Caco-2 (cell line): ENCODE data around the gene NPAP1. TPM values are rescaled to one million over a fixed set of nuclear protein-coding genes. Genes with fewer than 3 reads are reported as not detected.

Experiments used
- BruUV-seq: library from RNA; stranded (reverse); fragments of 400-500 nt; replicated peaks from 2 replicates; lab custom pipeline; 2021; lab: Mats Ljungman, UMichigan
- CTCF ChIA-PET: fragments of 300-600 bp; sonication (Branson Sonifier 250); formaldehyde crosslinking; loops from one replicate; lab custom pipeline; 2022; ENCODE audit warnings: antibody characterized with exemption; lab: Charles Lee
- POLR2A ChIA-PET: fragments of 300-600 bp; sonication (Branson Sonifier 250); formaldehyde crosslinking; loops from one replicate; lab custom pipeline; 2022; ENCODE audit warnings: antibody characterized with exemption; lab: Charles Lee
- DNase-seq, 2 experiments: peaks; one replicate each; pipeline versions ENCODE4 v3.0.0 to v3.0.0-alpha.2; 2020 to 2022
- H3K27me3 ChIP-seq: replicated peaks from 2 replicates; pipeline ENCODE4 v1.6.0; 2011; ENCODE audit warnings: low read length; ENCODE audit not compliant: control insufficient read depth, insufficient read depth
- H3K36me3 ChIP-seq: 2 replicates; pipeline ENCODE4 v1.5.1; 2011; ENCODE audit warnings: low read length; ENCODE audit not compliant: control insufficient read depth, insufficient read depth
- H3K4me1 ChIP-seq: fragments of 250-450 bp; sonication (Bioruptor Pico); 2 replicates; pipeline ENCODE4 v1.5.1; 2020; ENCODE audit warnings: mild to moderate bottlenecking
- H3K4me3 ChIP-seq: 2 replicates; pipeline ENCODE4 v1.5.1; 2011; ENCODE audit warnings: low read depth, mild to moderate bottlenecking, control low read depth, low read length
- H3K9me3 ChIP-seq: fragments of 250-450 bp; sonication (Bioruptor Pico); 2 replicates; pipeline ENCODE4 v1.5.1; 2020; ENCODE audit warnings: mild to moderate bottlenecking, moderate library complexity
- H3K27ac Mint-ChIP-seq: one replicate; pipeline ENCODE4 v1.8.0; 2022; ENCODE audit warnings: mixed read lengths; ENCODE audit not compliant: unreplicated experiment
- H3K27me3 Mint-ChIP-seq: one replicate; pipeline ENCODE4 v1.8.0; 2022; ENCODE audit warnings: mixed read lengths; ENCODE audit not compliant: insufficient read depth, unreplicated experiment
- H3K36me3 Mint-ChIP-seq: one replicate; pipeline ENCODE4 v1.8.0; 2022; ENCODE audit warnings: mild to moderate bottlenecking, mixed read lengths; ENCODE audit not compliant: insufficient read depth, unreplicated experiment
- H3K4me1 Mint-ChIP-seq: one replicate; pipeline ENCODE4 v1.8.0; 2022; ENCODE audit warnings: low read depth, mixed read lengths; ENCODE audit not compliant: unreplicated experiment
- H3K4me3 Mint-ChIP-seq: one replicate; pipeline ENCODE4 v1.8.0; 2022; ENCODE audit warnings: mild to moderate bottlenecking, moderate library complexity, mixed read lengths; ENCODE audit not compliant: unreplicated experiment
- H3K9me3 Mint-ChIP-seq: one replicate; pipeline ENCODE4 v1.8.0; 2022; ENCODE audit warnings: mixed read lengths; ENCODE audit not compliant: unreplicated experiment
- CTCF ChIP-seq, 2 experiments: fragments of 200-600 bp in 1 of 2; IDR thresholded peaks; 1 replicate in 1 of 2; 2 replicates in 1 of 2; pipeline versions ENCODE4 v1.5.1 to v1.8.0; 2011 to 2022; ENCODE audit warnings: antibody characterized with exemption in 1 of 2, control low read depth in 1 of 2, inconsistent platforms in 1 of 2, low read depth in 1 of 2, low read length in 1 of 2, mild to moderate bottlenecking in 1 of 2, moderate library complexity in 1 of 2; ENCODE audit not compliant: insufficient read depth in 1 of 2, severe bottlenecking in 1 of 2, unreplicated experiment in 1 of 2
- intact Hi-C: fragments of 100-400 bp; cut with micrococcal nuclease; formaldehyde crosslinking; loops from one replicate; pipeline ENCODE4 v1.10.0; 2022; ENCODE audit not compliant: unreplicated experiment
- total RNA-seq: library from RNA; stranded (reverse); gene quantifications from 2 replicates; pipeline ENCODE4 v1.2.3, GENCODE V29; 2022

Gene NPAP1
- total RNA-seq, 1 experiment from 2014 or later = not detected

GRCh38 chr15:24662991-24663390 lies 12.6 kb upstream of the NPAP1 start:
- CTCF ChIA-PET = no interaction called here
- H3K9me3 ChIP-seq = no peaks in the 10 kb centered on the region
- no peak for TF ChIP-seq CTCF (IDR thresholded peaks at IDR 0.05; ENCODE audit: insufficient read depth in 1 of 2, low read depth in 1 of 2, low read length in 1 of 2, severe bottlenecking in 1 of 2, unreplicated experiment in 1 of 2)
- H3K27me3 Mint-ChIP-seq = no peaks in the 10 kb centered on the region
- no peaks in the 10 kb centered on the region for H3K4me1 Mint-ChIP-seq
- no peak overlapping the region for H3K4me3 ChIP-seq
- no peak overlapping the region for H3K27ac Mint-ChIP-seq
- no peaks in the 10 kb centered on the region for H3K36me3 Mint-ChIP-seq
- BruUV-seq = no TSS peak
- DNase-seq = no peak
- H3K9me3 Mint-ChIP-seq = peaks cover 23% of the 10 kb centered on the region
- no peaks in the 10 kb centered on the region for H3K36me3 ChIP-seq
- H3K4me1 ChIP-seq = no peaks in the 10 kb centered on the region
- H3K27me3 ChIP-seq = no peaks in the 10 kb centered on the region
- POLR2A ChIA-PET = no interaction called here
- no peak overlapping the region for H3K4me3 Mint-ChIP-seq
- intact Hi-C loops = no loop called here

GRCh38 chr15:24676431-24676830 lies 856 bp downstream of the NPAP1 start:
- Histone ChIP-seq H3K9me3 (peaks cover 12% of the 10 kb centered on the region), H3K4me1 (no peaks in the 10 kb centered on the region), H3K27me3 (no peaks in the 10 kb centered on the region), H3K36me3 (no peaks in the 10 kb centered on the region), H3K4me3 (no peak overlapping the region)
- POLR2A ChIA-PET = no interaction called here
- no peak overlapping the region for H3K4me3 Mint-ChIP-seq
- no peaks in the 10 kb centered on the region for H3K4me1 Mint-ChIP-seq
- no peak for DNase-seq
- H3K27ac Mint-ChIP-seq = no peak overlapping the region
- intact Hi-C loops = no loop called here
- no TSS peak for BruUV-seq
- H3K27me3 Mint-ChIP-seq = no peaks in the 10 kb centered on the region
- peaks cover 33% of the 10 kb centered on the region for H3K9me3 Mint-ChIP-seq
- CTCF ChIA-PET = no interaction called here
- no peak for TF ChIP-seq CTCF (IDR thresholded peaks at IDR 0.05; ENCODE audit: insufficient read depth in 1 of 2, low read depth in 1 of 2, low read length in 1 of 2, severe bottlenecking in 1 of 2, unreplicated experiment in 1 of 2)
- no peaks in the 10 kb centered on the region for H3K36me3 Mint-ChIP-seq

GRCh38 chr15:24678485-24678884 lies 2.9 kb downstream of the NPAP1 start:
- Histone ChIP-seq H3K9me3 (peaks cover 9% of the 10 kb centered on the region; the same call in 1 of the 2 replicates), H3K4me1 (no peaks in the 10 kb centered on the region), H3K4me3 (no peak overlapping the region), H3K36me3 (no peaks in the 10 kb centered on the region), H3K27me3 (no peaks in the 10 kb centered on the region)
- H3K4me1 Mint-ChIP-seq = no peaks in the 10 kb centered on the region
- POLR2A ChIA-PET = no interaction called here
- H3K9me3 Mint-ChIP-seq = peaks cover 29% of the 10 kb centered on the region
- H3K36me3 Mint-ChIP-seq = no peaks in the 10 kb centered on the region
- intact Hi-C loops = no loop called here
- TF ChIP-seq CTCF (IDR thresholded peaks at IDR 0.05; ENCODE audit: insufficient read depth in 1 of 2, low read depth in 1 of 2, low read length in 1 of 2, severe bottlenecking in 1 of 2, unreplicated experiment in 1 of 2) = no peak
- no peak overlapping the region for H3K4me3 Mint-ChIP-seq
- no peak overlapping the region for H3K27ac Mint-ChIP-seq
- no peak for DNase-seq
- no peaks in the 10 kb centered on the region for H3K27me3 Mint-ChIP-seq
- BruUV-seq = no TSS peak
- CTCF ChIA-PET = no interaction called here
